Putamen (tissue), 1 donor: Measurements from ENCODE around the gene THSD8.
"Not testable (repeated sequence)": the region's sequence is repeated elsewhere in the genome, so short reads cannot be mapped to it uniquely, and the experiment has no call there.

Experiments used
- DNase-seq: peaks from one replicate; pipeline ENCODE4 v3.0.0-alpha.2; 2016; ENCODE audit warnings: low spot score

Gene THSD8

DNA sequence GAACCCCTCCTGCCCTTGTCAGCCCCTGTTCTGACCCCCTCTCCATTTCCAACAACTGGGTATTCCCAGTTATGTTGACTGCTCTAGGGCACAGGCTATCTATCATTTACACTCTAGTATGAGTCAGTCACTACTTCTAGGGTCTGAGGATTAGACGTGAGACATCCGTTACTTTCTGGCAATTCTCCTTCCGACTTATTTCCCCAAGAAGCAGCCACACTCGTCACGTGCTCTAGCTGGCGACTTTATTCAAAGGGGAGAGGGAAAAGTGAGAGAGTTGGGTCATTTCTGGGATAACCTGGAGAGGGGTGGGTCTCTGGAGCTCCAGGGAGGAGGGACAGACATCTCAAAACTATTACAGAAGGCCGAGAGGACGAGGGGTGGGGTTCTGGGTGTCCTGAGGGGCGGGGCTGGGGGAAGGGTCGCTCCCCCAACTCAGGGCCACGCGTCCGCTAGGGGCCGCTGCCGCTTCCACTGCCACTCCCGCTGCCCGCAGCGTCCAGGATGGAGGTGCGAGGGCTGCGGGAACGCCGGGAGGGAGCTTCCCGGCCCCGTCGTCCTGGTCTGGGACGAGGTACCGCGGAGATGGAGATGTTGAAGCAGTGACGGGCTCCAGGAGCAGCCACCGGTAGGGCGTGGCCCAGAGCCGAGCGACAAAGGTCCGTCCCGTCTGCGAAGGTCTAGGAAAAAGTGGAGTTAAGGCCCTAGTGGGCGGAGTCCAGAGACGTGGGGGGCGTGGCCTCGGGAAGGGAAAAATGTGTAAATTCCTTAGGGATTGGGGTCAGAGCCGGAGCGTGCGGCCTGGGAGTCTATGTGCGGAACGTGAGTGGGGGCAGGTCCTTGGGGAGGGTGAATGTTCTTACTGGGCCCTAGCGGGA lies 23.6 kb downstream of the THSD8 start:
- no peak for DNase-seq

DNA sequence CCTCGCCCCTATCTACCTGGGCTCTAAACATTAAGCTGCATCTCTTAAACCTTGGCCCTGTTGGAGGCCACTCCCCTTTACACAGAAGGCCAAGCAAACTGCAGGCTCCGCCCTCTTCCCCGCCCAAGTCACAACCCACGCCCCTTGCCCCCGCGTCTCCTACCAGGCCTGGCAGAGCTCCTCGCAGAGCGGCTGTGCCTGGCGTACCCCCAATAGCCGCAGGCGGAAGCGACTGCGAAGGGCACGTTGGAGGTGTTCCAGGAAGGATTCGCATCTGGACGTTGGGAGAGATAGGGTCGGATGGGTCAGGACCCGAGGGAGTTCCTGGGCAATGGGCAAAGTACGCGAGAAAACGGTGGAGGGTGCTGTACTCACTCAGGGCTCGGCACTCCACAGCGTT lies 26.6 kb downstream of the THSD8 start:
- no peak for DNase-seq

DNA sequence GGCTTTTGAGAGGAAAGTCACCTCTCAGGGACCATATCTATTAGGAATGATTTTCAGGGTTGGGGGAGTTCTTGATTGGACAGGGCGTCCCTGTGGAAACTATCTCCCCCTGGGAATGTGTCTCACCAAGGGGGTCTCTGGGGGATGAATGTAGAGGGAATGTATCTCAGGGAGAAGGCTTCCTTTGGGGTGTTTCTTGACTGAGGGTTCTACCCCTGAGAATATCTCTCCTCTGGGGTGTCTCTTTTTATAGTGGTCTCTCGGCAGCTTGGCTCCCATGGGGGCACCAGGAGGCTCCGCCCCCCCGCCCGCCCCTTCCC lies 31.5 kb downstream of the THSD8 start:
- no peak for DNase-seq

DNA sequence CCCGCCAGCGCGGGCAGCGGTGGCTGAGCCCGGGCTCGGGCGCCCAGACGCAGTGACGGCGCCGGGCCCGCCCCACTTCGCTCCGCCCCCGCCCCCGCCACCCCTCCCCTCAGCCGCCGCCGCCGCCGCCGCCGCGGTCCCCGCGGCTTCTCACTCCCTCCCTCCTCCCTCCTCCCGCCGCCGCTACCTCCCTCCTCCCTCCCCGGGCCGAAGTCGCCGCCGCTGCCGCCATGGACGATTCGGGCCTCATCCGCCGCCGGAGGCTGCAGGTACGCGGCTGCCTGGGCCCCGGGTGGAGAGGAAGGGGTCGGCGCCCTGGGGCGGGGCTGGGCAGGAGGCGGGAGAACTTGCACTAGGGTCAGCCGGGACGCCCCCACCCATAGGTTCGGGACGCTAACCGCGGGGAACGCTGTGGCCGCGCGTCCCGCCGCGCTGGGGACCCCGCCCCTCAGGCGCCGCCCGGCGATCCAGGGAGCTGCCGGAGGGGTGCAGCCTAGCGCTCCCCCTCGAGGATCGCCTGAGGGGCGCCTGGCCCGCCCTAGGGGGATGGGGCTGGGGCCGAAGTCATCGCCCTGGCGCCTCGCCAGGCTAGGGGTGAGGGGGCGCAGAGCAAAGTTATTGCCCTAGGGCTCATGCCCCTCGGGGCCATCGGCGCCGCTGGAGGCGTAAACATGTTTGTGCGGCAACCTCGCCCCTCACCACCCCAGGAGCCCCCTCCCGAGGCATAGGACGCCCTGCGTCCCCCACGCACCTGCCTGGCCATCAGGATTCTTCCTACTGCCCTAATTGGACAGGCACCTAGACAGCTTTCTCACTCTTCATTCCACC lies 32.1 kb downstream of the THSD8 start:
- DNase-seq, result no peak

DNA sequence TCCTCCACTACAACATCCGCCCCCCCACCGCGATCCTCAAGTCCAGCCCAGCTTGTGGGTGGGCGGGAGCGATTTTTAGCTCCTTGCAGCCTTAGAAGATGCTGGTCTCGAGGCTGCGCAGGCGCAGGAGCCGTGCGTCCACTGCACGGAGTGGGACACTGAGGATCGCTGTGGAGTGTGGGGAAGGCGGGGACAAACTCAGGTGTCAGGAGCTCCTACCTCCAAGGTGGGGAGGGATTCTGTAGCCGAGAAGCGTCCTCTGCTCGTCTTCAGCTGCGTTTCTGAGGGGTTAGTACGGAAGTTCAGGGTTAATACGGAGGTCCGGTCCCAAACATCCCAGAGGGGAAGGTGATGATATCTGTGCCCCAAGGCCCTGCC lies 32.7 kb downstream of the THSD8 start, which contains the start of gene RTBDN:
RTBDN (minus strand) TSS at position 14 of the 378 bp plus-strand sequence. CDS start 4,600 bp downstream, outside the sequence.
- DNase-seq, result no peak

DNA sequence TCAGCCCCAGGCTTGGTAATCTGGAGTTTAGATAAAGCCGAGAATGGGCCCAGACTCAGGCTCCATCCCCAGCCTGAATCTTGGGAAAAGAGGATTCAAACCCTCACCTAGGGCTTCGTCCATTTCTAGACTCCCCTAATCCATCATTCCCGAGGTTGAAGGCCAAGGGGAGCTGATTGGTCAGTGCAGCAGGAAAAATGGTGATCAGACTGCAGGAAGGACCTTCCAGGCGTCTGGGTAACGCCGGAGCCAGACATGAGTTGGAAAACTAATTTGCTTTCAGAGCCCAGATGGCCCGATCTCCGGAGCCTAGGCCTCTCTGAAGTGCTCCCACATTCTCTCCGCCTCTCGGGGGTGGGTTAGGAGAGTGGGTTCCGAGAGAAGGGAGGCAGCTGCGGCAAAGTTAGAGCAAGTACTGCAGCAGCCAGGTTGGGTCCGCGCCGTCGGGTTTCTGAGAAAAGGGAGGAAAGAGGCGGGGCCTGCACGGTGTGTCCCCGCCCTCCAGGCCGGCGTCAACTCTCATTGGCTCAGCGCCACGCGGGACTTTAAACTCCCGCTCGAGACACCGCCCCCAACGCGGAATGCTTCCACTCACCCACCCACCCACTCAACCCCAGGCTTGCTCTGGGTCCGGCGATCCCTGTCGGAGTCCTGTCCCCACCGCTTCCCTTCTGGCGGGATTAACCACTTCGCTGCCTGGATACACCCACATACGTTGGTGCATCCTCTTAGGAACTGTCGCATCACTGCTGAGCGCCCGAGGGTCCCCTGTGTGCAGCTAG lies 33.3 kb downstream of the THSD8 start:
- DNase-seq, result no peak

DNA sequence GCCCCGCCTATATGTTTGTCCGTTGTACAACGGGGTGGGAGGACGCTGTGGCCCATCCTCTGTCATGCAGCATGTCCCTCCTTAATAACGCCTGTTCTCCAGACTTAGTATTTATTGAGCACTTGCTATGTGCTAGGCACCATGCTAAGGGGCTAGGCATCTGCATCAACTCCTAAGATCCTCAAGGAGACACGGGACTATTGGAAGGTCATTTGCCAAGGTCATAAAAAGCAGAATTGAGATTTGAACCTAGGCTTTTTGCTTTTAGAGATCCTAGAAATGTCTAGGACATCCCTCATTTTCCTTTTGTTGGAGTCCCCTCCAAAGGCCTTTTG lies 34.6 kb downstream of the THSD8 start:
- DNase-seq, result no peak

DNA sequence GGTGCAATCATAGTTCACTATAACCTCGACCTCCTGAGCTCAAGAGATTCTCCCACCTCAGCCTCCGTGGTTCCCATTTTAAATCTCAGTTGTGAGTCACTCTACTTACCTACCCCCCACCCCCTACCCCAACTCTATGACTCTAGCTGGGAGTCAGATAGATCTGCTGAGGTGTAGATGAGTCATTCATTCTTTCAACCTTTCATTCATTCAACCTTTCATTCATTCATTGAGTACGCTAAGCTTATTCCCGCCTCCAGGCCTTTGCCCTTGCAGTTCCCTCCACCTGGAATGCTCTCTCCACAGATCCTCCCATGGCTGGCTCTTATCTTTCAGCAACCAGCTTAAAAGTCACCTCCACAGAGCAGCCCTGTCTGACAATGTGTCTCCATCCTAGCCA lies 35.4 kb downstream of the THSD8 start:
- DNase-seq, result no peak

DNA sequence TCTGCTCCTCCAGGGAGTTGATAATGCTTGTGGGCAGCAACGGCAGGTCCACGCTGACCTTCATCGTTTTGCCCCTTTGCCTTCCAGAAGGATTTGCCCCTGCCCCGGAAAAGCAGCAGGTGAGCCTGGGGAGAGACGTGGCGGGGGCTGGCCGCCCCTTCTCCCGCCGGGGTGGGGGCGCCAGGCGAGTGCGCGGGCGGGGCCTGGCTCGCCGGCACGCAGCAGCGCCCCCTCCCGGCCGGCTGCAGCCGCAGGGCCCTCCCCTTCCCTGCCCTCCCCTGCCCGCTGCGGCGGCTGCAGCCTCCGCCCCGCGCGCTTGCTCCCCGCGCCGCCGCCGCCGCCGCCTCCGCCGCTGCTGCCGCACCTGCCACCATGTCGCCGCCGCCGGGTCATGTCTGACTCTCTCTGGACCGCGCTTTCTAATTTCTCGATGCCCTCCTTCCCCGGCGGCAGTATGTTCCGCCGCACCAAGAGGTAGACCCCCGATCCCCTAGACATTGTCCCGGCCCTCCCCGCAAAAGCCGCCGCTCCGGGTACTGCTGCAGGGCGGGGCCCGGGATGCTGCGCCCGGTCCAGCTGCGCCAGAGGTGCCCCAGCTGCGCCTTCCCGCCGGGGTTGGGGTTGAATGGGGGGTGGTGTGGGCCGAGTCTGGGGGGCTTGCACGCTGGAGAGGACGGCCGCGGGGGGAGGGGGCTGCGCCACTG lies 36.5 kb downstream of the THSD8 start, which contains the start of gene MAST1:
MAST1 (plus strand) TSS at position 334 of the 704 bp plus-strand sequence; CDS start at position 392, 58 bp downstream.
- peak; percentile 25 for DNase-seq

DNA sequence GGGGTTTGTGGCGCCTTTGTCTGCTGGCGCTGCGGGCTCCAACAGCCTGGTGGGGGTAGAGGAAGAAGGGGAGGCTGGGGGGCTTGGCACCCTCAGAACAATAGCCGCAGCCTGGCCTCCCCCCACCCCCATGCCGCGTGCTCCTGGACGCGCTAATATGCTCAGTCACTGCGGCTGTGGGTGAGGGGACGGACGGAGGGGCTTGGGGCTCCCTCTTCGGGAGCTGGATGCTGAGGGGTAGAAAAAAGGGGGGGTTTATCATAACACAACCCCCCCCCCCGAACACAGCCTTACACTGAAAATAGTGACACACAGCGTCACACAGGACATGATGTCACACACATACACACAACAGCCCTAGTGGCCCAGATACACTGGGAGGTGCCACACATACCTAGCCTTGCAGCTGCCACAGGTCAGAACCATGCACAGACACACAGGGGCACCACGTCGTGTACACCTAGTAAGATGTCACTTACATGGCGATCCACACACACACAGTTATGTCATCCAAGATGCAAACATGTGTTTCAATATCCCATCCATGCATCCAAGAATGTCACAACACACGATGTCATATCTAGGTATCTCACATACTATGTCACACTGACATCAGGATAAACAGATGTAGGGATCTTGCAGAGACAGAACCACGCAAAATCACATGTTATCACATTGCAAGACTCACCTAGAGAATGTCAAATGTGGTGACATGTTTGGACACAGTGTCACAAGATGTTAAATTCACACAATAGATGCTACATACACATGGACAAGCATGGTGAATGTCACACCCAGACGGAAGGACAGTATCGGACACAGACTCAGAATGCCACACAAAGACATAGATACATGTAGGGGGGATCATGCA lies 37.3 kb downstream of the THSD8 start:
- no peak for DNase-seq

DNA sequence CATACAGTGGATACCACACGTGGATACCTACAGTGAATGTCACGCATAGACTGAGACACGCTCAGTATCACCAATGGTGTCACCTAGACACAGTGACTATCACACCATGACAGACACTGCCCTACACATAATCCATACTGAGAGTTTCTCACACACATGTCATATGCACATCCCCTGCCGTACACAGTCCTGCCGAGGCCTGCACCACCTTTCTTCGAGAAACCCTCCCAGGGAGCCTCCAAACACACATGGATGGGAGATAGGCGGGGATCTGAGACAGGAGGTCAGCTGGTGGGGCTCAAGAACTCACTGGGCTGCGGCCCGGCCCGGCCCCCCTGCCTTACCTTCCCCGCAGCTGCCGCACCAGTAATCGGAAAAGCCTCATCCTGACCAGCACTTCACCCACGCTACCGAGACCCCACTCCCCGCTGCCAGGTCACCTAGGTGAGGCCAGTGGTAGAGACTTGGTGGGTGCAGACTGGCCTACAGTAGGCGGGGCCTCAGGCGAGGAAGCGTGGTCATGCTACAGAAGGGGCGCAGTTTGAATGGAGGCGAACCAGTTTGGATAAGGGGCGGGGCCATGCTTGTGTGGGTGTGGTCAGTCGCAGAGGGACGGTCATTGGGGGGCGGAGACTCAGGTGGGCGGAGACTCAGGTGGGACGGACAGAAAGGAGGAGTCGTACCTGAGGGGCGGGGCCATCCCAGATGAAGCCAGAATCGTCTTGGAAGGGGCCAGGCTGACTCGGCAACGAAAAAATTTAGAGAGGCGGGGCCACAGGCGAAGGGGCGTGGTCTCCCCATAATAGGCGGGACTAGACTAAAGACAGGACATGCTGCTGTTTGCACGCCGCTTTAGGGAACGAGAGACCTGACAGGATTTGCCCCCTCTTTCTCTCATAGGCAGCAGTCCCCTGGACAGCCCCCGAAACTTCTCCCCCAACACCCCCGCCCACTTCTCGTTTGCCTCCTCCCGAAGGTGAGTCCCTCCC lies 38.5 kb downstream of the THSD8 start:
- no peak for DNase-seq

DNA sequence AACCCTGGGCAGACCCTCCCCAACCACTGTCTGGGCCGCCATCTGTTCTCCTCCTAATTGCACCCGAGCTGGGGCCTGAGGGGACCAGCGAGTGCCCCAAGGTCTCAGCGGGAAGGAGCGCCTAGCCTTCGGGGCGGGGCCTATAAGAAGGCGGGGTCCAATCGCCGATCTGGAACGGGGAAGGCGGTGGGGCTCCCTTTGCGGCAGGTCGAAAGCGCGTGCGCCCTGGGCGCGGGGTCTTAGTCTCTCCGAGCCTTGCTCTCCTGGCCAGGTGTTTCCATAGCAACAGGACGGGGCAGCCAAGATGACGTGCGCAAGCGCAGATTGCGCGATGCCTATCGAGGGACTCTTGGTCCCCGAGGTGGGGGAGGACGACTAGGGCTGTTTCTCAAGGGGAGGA lies 39.2 kb downstream of the THSD8 start:
- no peak for DNase-seq

DNA sequence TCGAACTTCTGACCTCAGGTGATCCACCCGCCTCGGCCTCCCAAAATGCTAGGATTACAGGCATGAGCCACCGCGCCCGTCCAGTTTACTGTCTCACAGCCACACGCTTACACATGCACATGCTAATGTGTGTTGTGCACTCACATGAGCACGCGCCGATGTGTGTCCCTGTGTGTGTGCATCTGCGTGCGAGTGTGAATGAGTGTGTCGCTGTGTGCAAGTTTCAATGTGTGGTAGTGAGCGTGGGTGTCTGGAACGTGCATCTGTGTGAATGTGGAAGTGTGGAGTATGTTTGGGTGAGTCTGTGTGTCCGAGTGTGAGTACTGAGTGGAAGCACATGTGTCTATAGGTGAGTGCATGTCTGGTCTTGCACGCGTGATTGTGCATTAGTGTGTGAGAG lies 40.6 kb downstream of the THSD8 start:
- no peak for DNase-seq

DNA sequence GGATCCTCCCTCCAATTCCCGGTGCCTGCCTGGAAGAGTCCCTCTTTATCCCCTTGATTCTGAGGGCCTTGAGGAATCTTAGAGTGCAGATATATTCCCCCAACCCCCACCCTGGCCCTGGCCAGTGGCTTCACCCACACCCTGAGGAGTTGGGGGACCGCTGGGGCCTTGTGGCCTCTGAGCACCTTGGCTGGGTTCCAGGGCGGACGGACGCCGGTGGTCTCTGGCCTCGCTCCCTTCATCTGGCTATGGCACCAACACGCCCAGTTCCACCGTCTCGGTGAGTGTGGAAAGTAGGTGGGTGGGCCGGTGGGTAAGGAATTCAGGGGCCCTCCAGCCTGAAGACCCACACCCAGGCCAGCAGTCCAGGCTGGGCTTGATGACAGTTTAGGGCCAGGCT lies 41.5 kb downstream of the THSD8 start:
- no peak for DNase-seq

DNA sequence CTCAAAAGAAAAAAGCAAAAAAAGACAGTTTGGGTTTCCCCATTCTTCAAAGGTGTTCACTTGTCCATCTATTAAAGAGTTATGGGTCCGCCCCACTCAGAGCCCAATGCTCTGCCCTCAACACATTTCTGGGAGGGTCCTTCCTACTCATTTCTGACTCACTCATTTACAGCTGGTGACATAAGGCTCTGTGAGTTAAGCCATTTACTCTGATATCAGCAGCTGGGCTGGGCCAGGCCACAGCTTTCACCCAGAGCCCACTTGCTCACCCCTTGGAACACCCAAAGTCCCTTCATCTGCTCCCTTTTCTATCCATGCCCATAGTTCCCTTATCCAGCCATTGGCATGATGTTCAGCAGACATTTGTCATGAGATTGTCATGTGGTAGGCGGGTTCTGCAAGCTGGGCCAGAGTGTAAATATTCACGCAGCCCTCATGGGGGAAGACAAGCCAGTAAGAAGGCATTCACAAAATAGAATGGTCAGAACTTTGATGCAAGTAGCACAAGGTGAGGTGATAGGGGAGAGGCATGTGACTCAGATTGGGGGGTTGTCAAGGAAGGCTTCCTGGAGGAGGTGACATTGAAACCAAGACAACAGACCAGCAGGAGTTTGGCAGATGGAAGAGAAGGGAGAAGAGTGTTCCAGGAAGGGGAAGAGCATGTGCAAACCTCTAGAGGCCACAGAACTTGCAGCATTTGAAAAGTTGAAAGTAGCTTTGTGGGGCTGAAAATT lies 42.3 kb downstream of the THSD8 start:
- no peak for DNase-seq

DNA sequence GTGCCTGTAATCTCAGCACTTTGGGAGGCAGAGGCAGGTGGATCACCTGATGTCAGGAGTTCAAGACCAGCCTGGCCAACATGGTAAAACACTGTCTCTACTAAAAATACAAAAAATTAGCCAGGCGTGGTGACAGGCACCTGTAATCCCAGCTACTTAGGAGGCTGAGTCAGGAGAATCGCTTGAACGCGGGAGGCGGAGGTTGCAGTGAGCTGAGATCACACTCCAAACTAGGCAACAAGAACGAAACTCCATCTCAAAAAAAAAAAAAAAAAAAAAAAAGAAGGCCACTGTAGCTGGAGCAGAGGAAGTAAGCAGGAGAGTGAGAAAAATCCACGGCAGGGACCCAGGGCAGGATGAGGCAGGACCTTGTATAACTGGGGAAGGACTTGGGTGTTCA lies 44.7 kb downstream of the THSD8 start:
- DNase-seq, result not testable (repeated sequence)

DNA sequence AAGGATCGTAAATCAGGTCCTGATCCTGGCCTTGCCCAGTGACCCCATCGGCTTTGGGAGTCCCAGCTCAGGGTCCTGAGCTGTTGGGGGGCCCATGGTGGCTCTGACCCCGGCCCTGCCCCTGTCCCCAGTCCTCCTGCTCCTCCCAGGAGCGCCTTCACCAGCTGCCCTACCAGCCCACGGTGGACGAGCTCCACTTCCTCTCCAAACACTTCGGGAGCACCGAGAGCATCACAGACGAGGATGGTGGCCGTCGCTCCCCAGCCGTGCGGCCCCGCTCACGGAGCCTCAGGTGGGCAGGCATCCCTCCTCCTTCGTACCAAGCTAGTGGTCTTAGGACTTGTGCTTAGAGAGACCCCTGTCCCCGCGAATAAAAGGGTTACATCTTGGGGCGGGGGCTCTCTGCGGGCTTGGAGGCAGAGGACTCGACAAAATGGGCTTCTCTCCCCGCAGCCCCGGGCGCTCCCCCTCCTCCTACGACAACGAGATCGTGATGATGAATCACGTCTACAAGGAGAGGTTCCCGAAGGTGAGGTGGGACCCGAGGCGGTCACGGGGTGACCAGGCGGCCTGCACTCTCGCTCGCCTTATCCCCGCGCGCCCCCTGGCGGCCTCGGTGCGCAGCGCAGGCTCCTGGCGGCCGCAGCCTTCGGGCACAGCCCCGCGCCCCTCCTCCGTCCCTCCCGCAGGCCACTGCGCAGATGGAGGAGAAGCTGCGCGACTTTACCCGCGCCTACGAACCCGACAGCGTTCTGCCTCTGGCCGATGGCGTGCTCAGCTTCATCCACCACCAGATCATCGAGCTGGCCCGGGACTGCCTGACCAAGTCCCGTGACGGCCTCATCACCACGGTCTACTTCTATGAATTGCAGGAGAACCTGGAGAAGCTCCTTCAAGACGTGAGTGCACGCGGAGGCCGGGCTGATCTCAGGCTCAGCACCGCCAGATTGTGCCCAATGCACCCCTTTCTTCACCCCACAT lies 45.6 kb downstream of the THSD8 start:
- DNase-seq, result peak; percentile 60
